HTR-8/SVneo (cell line): ENCODE data around the gene SEMA5A.

Experiments
- DNase-seq: peaks from one replicate; pipeline ENCODE4 v3.0.0; 2011; ENCODE audit warnings: low spot score, mixed read lengths; ENCODE audit not compliant: insufficient read length
- FAIRE-seq: peaks from 2 replicates; lab custom pipeline; 2011; peaks lifted over from hg19 to GRCh38; lab: Jason Lieb, UNC

Gene SEMA5A

DNA sequence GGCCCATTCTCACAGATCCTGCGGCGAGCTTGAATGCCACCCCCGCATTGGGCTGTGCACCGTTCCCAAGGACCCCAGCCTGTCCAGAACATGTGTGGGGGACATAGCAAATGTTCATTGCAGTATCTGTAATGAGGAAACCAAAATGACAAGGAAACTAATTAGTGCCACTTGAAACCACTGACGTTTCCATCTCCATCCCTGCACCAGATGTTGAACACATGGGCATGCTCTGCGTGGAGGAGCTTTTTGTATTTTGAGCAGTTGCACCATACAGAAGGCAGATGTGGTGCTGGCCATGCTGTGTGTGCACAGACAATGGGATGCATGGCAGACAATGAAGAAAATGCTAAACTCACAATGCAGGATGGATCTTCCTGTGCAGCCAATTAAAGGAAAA lies 437.7 kb downstream of the SEMA5A start:
- DNase-seq (no peak), FAIRE-seq (no peak)

- FAIRE-seq (no peak), DNase-seq (no peak)
Measured at GRCh38 chr5:9105851-9106250, 440.0 kb downstream of the SEMA5A start.

DNA sequence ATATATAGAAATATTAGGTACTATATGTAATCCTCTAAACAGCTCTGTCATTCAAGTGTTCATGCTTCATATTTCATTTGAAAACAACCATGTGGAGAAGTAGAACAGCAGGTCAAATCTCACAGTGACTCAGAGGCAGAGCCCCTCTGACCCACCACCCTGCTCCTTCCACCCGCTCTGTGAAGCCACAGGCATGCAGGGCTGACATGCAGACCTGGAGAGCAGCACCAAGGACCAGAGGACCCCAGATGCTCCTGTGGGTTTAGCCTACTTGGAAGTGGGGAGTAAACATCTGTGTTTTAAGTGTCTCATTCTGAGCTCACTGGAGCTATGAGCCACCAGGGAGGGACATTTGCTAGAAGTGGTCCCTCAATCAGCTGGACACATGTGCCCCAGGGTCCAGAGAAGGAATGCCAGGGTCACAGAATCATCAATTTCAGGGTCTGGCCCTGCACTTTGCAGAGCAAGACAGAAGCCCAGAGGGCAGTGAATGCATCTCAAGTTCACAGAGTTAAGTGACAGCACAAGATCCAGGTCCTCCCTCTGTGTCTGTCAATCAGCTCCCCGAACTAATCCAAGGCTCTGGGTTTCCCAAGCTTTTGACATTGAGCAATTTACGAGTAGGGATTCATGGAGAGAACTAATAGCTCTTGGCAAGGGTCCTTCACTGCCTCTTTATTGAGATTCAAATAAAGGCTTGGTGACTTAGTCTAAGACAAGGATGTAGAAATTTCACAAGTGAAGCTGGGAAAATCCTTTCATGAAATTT lies 441.1 kb downstream of the SEMA5A start:
- no peak for DNase-seq
- peak; percentile 80 for FAIRE-seq

DNA sequence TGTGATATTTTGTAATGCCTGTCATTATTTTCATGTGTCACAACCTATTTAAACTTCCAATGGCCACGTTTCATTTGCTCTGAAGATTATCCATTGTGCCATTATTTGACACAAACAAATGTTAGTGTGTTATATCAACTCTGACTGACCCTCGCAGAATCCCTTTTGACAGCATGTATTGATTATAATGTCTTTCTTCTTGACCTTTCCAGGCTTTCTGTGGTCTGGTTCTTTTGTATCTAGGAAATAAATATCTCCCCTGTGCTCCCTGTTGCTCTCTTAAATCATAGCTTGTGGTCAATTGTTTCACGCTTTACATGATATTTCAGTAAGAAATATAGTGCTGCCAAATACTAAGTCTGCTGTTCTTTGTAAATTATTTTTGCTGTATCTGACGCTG lies 442.6 kb downstream of the SEMA5A start:
- no peak for DNase-seq
- FAIRE-seq = no peak

DNA sequence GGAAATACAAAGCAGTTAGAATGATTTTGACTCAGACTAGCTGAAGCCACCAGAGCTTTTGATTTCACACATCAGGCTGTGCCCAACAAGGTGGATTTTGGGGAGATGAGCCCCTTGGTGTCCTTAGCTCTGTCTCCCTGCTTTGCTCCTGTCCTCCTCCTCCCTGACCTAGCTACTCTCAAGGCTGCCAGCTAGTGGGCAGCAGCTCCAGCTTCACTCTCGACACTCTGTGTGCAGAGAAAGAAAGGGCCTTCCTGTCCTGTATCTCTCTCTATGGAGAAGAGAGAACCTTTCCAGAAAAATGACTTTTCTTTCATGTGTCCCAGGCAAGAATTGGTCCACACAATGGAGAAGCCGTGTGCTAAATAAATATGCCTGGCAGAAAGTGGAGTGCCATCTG lies 446.2 kb downstream of the SEMA5A start:
- no peak for DNase-seq
- peak; percentile 42 for FAIRE-seq

- DNase-seq (no peak), FAIRE-seq (no peak)
Measured at GRCh38 chr5:9098990-9099389, 446.9 kb downstream of the SEMA5A start.

GRCh38 chr5:9094582-9094981 lies 451.3 kb downstream of the SEMA5A start:
- FAIRE-seq (peak; percentile 31), DNase-seq (no peak)

DNA sequence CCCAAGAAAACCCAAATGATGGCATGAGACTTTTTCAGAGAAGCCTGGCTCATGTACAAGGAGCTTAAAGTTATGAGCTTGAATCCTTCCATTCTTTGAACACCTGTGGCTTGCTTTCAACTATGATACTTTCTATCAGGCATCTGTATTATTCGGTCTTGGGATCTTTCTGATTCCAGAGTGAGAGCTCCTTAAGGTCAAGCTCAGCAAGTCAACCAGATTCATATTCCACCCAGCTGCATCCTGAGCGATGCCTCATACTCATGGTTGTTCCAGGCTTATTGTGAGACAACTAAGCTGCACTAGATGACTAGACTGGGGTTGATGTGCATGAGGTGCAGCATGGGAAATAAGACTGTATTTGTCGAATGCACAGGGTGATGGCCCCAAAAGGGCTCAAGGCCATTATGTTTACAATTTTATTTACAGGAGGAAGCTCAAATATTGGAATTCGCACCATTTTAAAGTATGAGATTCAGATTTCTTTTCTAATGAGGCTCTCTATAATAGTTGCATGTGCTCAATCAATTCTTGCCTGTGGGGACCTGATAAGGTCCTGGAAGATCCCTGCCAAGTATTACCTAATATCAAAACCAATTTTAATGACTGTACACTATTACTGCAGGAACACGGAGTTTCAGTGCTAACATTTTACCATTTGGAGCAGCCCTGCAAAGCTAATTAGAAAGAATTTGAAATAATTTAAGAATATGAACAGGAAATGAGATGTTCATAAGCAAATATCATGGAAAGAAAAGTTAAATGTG lies 453.8 kb downstream of the SEMA5A start:
- FAIRE-seq = no peak

GRCh38 chr5:9090381-9091026 lies 455.4 kb downstream of the SEMA5A start:
- DNase-seq (no peak), FAIRE-seq (peak; percentile 67)

More for the DNA sequence above, 453.8 kb downstream of the SEMA5A start:
- DNase-seq = no peak

DNA sequence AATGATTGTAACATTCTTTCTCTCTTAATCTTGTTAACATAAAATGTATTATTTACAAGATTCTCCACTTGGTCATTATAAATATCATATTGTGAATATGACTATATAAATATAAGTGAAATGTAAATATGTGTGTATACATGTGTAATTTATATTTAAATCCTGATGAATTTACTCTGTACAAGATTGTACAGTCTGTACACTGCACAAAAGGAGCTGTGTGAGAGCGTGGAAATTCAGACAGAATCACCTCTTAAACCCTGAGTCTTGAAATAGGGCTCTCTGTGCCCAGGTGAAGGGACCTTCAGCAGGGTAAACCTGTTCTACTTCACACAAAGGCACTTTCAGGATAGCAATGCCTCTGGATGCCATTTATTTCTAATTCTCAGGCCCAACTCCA lies 456.0 kb downstream of the SEMA5A start:
- DNase-seq = no peak
- FAIRE-seq = no peak

GRCh38 chr5:9082996-9083395 lies 462.9 kb downstream of the SEMA5A start:
- FAIRE-seq (no peak), DNase-seq (no peak)

DNA sequence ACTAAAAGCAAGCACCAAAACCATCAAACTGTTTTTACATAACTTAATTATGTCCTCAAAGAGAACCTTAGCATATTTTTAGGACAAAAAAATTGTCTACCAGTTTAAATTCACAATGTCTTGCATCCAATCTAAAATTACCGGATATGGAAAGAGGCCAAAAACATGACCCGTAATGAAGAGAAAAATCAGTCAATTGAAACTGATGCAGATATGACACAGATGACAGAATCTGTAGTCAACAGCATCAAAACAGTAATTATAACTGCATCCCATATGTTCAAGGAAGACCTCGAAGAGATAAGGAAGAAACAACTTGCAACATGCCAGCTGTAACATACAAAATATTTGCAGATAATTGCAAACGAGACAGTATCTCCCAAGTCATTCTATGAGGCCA lies 473.2 kb downstream of the SEMA5A start:
- no peak for DNase-seq
- peak; percentile 60 for FAIRE-seq

GRCh38 chr5:9071524-9071923 lies 474.4 kb downstream of the SEMA5A start:
- FAIRE-seq = no peak

GRCh38 chr5:9071074-9071473 lies 474.8 kb downstream of the SEMA5A start:
- FAIRE-seq = no peak
- no peak for DNase-seq

More at GRCh38 chr5:9071524-9071923, 474.4 kb downstream of the SEMA5A start:
- no peak for DNase-seq

- no peak for FAIRE-seq
- DNase-seq = no peak
Measured at GRCh38 chr5:9069650-9070049, 476.2 kb downstream of the SEMA5A start.

DNA sequence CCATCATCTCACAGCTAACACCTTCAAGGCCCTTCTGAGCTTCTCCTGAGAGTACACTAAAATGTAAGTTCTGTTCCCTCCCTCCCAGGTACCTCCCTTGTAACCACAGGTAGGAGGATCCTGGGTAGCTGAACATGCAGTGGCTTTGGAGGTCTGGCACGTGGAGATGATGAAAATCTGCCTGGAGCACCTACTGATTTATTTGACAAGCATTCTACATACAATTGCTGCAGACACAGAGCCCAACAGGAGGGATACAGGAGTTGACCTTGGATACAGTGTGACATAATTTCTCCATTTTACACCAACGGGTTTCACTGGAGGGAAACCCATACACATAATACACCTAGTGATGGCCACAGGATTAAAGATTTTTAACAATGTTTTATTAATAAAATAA lies 478.7 kb downstream of the SEMA5A start:
- DNase-seq (no peak), FAIRE-seq (no peak)

GRCh38 chr5:9066349-9066748 lies 479.5 kb downstream of the SEMA5A start:
- DNase-seq (no peak), FAIRE-seq (peak; percentile 70)

- FAIRE-seq = no peak
- DNase-seq = no peak
Measured at GRCh38 chr5:9063615-9064245, 482.1 kb downstream of the SEMA5A start.

GRCh38 chr5:9062873-9063272 lies 483.0 kb downstream of the SEMA5A start:
- DNase-seq (no peak), FAIRE-seq (no peak)

DNA sequence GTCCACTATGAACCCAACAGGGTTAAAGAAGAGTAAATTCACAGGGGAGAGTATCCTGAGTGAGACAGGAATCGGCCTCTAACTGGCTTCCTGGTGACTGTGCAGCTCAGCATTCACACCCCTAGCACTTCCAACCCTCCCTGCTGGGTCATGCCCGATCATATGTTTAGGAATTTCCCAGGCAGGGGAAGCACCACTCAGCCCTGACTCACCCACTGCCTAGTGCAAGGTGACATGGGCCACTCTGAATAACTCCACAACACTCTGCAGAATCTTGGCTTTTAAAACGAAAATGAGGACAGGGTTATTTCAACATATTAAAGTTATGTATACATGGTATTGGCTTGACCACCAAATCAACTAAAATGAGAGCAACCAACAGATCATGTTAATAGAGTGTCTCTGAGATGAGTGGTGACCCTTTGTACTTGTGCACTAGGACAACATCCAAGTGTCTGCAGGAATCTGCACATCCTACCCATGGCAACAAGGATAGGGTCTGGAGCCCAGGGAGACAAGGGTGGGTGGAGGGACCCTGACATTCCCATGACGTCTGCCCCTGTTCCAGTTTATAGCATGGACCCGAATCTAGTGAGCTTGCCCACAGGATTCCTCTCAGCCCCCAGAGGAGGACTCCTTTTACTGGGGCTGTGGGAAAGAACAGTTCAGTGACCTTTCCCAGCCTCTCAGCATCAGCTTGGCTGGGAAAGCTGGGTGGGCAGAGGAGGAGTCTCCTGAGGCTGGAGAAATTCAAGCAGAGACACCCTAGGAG lies 485.8 kb downstream of the SEMA5A start:
- FAIRE-seq = peak; percentile 94

More for the DNA sequence above, 485.8 kb downstream of the SEMA5A start:
- DNase-seq = peak; percentile 91
